H1 (cell line): ENCODE results near the gene TOR4A. TPM values are rescaled to one million over a fixed set of nuclear protein-coding genes. Genes with fewer than 3 reads are reported as not detected.

ENCODE experiments used
- CTCF ChIA-PET: fragments of 300-600 bp; sonication (Branson Sonifier 250); formaldehyde crosslinking; loops from one replicate; lab custom pipeline; 2021; ENCODE audit not compliant: partially characterized antibody; lab: Charles Lee
- POLR2A ChIA-PET: fragments of 300-600 bp; sonication (Branson Sonifier 250); formaldehyde crosslinking; loops from one replicate; lab custom pipeline; 2021; ENCODE audit warnings: inconsistent platforms; ENCODE audit not compliant: partially characterized antibody; lab: Charles Lee
- DNase-seq, 2 experiments: peaks; one replicate each; pipeline versions ENCODE4 v3.0.0 to v3.0.0-alpha.2; 2010 to 2022; ENCODE audit warnings: low spot score in 2 of 2, low read depth in 1 of 2, mixed read lengths in 1 of 2
- FAIRE-seq: peaks from 2 replicates; lab custom pipeline; 2011; peaks lifted over from hg19 to GRCh38; lab: Jason Lieb, UNC
- H2AFZ ChIP-seq: 2 replicates; pipeline ENCODE4 v1.8.1; 2012; ENCODE audit warnings: low read length, inconsistent platforms
- H2AK5ac ChIP-seq: 2 replicates; pipeline ENCODE4 v1.6.1; 2013; ENCODE audit warnings: low read depth, low read length
- H2BK120ac ChIP-seq: replicated peaks from 2 replicates; pipeline ENCODE3; 2013; ENCODE audit warnings: low read depth, low read length, inconsistent platforms
- H2BK12ac ChIP-seq: 2 replicates; pipeline ENCODE4 v1.6.1; 2013; ENCODE audit warnings: low read depth, low read length
- H2BK15ac ChIP-seq: 2 replicates; pipeline ENCODE4 v1.6.1; 2013; ENCODE audit warnings: low read length
- H2BK20ac ChIP-seq: 2 replicates; pipeline ENCODE4 v1.6.1; 2013; ENCODE audit warnings: low read length
- H2BK5ac ChIP-seq: 2 replicates; pipeline ENCODE4 v1.6.1; 2013; ENCODE audit warnings: low read depth, low read length
- H3K14ac ChIP-seq: 2 replicates; pipeline ENCODE4 v1.6.1; 2013; ENCODE audit warnings: inconsistent platforms; ENCODE audit not compliant: insufficient read length
- H3K18ac ChIP-seq: 2 replicates; pipeline ENCODE4 v1.6.1; 2013; ENCODE audit warnings: low read length; ENCODE audit errors: extremely low read depth
- H3K23ac ChIP-seq: 2 replicates; pipeline ENCODE4 v1.6.1; 2013; ENCODE audit warnings: inconsistent platforms; ENCODE audit not compliant: insufficient read length
- H3K23me2 ChIP-seq: 2 replicates; pipeline ENCODE4 v1.6.1; 2013; ENCODE audit warnings: low read depth, low read length
- H3K27ac ChIP-seq: 2 replicates; pipeline ENCODE4 v1.6.1; 2011; ENCODE audit warnings: low read depth, low read length, inconsistent platforms
- H3K27me3 ChIP-seq, 4 experiments: replicated peaks in 1 of 4; 1 replicate in 1 of 4; 2 replicates in 3 of 4; pipeline versions ENCODE4 v1.6.1 to v1.8.1; 2011 to 2013; ENCODE audit warnings: low read length in 3 of 4, mild to moderate bottlenecking in 3 of 4, inconsistent platforms in 2 of 4, mixed read lengths in 2 of 4, moderate library complexity in 1 of 4; ENCODE audit not compliant: control insufficient read depth in 3 of 4, insufficient read depth in 3 of 4; ENCODE audit errors: extremely low read depth in 1 of 4
- H3K36me3 ChIP-seq, 4 experiments: 2 replicates each; pipeline versions ENCODE4 v1.6.1 to v1.8.1; 2011 to 2013; ENCODE audit warnings: mild to moderate bottlenecking in 4 of 4, low read length in 3 of 4, moderate library complexity in 2 of 4, control low read depth in 1 of 4, inconsistent platforms in 1 of 4; ENCODE audit not compliant: insufficient read depth in 4 of 4, control insufficient read depth in 2 of 4
- H3K4ac ChIP-seq: replicated peaks from 2 replicates; pipeline ENCODE3; 2013; ENCODE audit warnings: low read length, low read depth, mixed read lengths, inconsistent platforms; ENCODE audit not compliant: insufficient read length
- H3K4me1 ChIP-seq, 4 experiments: replicated peaks in 1 of 4; 1 replicate in 1 of 4; 2 replicates in 3 of 4; pipeline versions ENCODE4 v1.6.1 to v1.8.1; 2011 to 2013; ENCODE audit warnings: low read length in 3 of 4, inconsistent platforms in 2 of 4, mixed read lengths in 1 of 4; ENCODE audit not compliant: insufficient read depth in 4 of 4, control insufficient read depth in 3 of 4
- H3K4me2 ChIP-seq, 2 experiments: 2 replicates each; pipeline versions ENCODE4 v1.6.1 to v1.8.1; 2011 to 2013; ENCODE audit warnings: low read depth in 2 of 2, low read length in 2 of 2, control low read depth in 1 of 2, inconsistent platforms in 1 of 2, mild to moderate bottlenecking in 1 of 2; ENCODE audit not compliant: insufficient read depth in 1 of 2
- H3K4me3 ChIP-seq, 4 experiments: fragments of 200-600, 300-600 bp in 1 of 4; sonication (generic), shearing (Covaris generic), sonication (Bioruptor Twin) in 1 of 4; 2 replicates each; pipeline versions ENCODE4 v1.5.1 to v1.8.1; 2011 to 2016; ENCODE audit warnings: low read length in 4 of 4, low read depth in 3 of 4, control low read depth in 2 of 4, inconsistent platforms in 2 of 4, mild to moderate bottlenecking in 2 of 4, mixed read lengths in 1 of 4, moderate library complexity in 1 of 4; ENCODE audit not compliant: insufficient read depth in 2 of 4; ENCODE audit errors: extremely low read depth in 1 of 4
- H3K56ac ChIP-seq: replicated peaks from 2 replicates; pipeline ENCODE3; 2013; ENCODE audit warnings: low read depth, mild to moderate bottlenecking, mixed read lengths, low read length, inconsistent platforms; ENCODE audit not compliant: insufficient read length
- H3K79me1 ChIP-seq: 2 replicates; pipeline ENCODE4 v1.6.1; 2013; ENCODE audit warnings: low read depth, low read length, control low read depth
- H3K79me2 ChIP-seq, 2 experiments: 2 replicates each; pipeline versions ENCODE4 v1.6.1 to v1.8.1; 2012 to 2013; ENCODE audit warnings: low read length in 2 of 2, mild to moderate bottlenecking in 2 of 2, inconsistent platforms in 1 of 2; ENCODE audit not compliant: insufficient read depth in 2 of 2, control insufficient read depth in 1 of 2
- H3K9ac ChIP-seq, 4 experiments: replicated peaks in 1 of 4; 1 replicate in 1 of 4; 2 replicates in 3 of 4; pipeline versions ENCODE4 v1.6.1 to v1.8.1; 2011 to 2013; ENCODE audit warnings: low read depth in 3 of 4, low read length in 3 of 4, control low read depth in 2 of 4, mild to moderate bottlenecking in 2 of 4, moderate library complexity in 2 of 4, inconsistent platforms in 1 of 4; ENCODE audit errors: extremely low read depth in 1 of 4
- H3K9me3 ChIP-seq, 2 experiments: 2 replicates each; pipeline versions ENCODE4 v1.6.1 to v1.8.1; 2012 to 2013; ENCODE audit warnings: mild to moderate bottlenecking in 2 of 2, moderate library complexity in 2 of 2, control low read depth in 1 of 2, inconsistent platforms in 1 of 2, low read depth in 1 of 2, low read length in 1 of 2, mixed read lengths in 1 of 2; ENCODE audit not compliant: insufficient read depth in 2 of 2
- H4K20me1 ChIP-seq, 2 experiments: replicated peaks in 1 of 2; 2 replicates each; pipeline versions ENCODE3 to v1.8.1; 2011 to 2013; ENCODE audit warnings: inconsistent platforms in 2 of 2, low read length in 2 of 2, mild to moderate bottlenecking in 1 of 2; ENCODE audit not compliant: insufficient read depth in 2 of 2, control insufficient read depth in 1 of 2
- H4K5ac ChIP-seq: 2 replicates; pipeline ENCODE4 v1.6.1; 2013; ENCODE audit warnings: low read length, low read depth, mixed read lengths, inconsistent platforms; ENCODE audit not compliant: insufficient read length
- H4K8ac ChIP-seq: 2 replicates; pipeline ENCODE4 v1.8.0; 2013; ENCODE audit warnings: mild to moderate bottlenecking, moderate library complexity, low read length, inconsistent platforms; ENCODE audit not compliant: insufficient read depth; ENCODE audit errors: extremely low read depth
- H4K91ac ChIP-seq: replicated peaks from 2 replicates; pipeline ENCODE3; 2013; ENCODE audit warnings: low read length, mixed read lengths, inconsistent platforms; ENCODE audit not compliant: insufficient read length
- SIRT6 ChIP-seq: IDR thresholded peaks from one replicate; pipeline ENCODE4 v1.7.1; 2012; ENCODE audit warnings: low read length, inconsistent platforms
- SP1 ChIP-seq: IDR thresholded peaks from 2 replicates; pipeline ENCODE4 v1.6.1; 2011; ENCODE audit warnings: low read depth, low read length
- WGBS, 2 experiments: shearing (Covaris generic) in 1 of 2; methylation state at CpG; one replicate each; pipeline versions ENCODE4 v1.1.6 to v1.1.7; 2013 to 2015; ENCODE audit warnings: low lambda C conversion rate in 2 of 2, mixed read lengths in 2 of 2, inconsistent platforms in 1 of 2, low coverage in 1 of 2, missing lambda C conversion rate in 1 of 2; ENCODE audit not compliant: insufficient replicate concordance in 2 of 2, insufficient coverage in 1 of 2, insufficient read length in 1 of 2; ENCODE audit errors: extremely low coverage in 1 of 2, missing lambda C conversion rate in 1 of 2; 5-methylcytosine and 5-hydroxymethylcytosine counted together
- polyA plus RNA-seq, 7 experiments: library from polyadenylated mRNA; depleted of rRNA in 3 of 7; stranded (reverse) in 5 of 7; unstranded in 2 of 7; fragments of >200 nt in 5 of 7; fragments of 200-250 nt in 2 of 7; gene quantifications; 1 replicate in 5 of 7; 2 replicates in 1 of 7; 4 replicates in 1 of 7; pipeline versions ENCODE4 v1.2.1 to v1.2.3, GENCODE V29; 2011 to 2013; ENCODE audit warnings: missing spikeins in 2 of 7, mixed read lengths in 2 of 7
- total RNA-seq: library from RNA; stranded (reverse); fragmentation: NEBNext Ultra II Directional; extraction: Animal tissue kit (Norgen Biotek cat#: 25700); gene quantifications from 2 replicates; pipeline ENCODE4 v1.2.1, GENCODE V29; 2021

The TOR4A gene
- total and polyA plus RNA-seq, 2 of the 8 experiments (the other 6 are each of a cell fraction or from before 2014, with no cell fraction given): 8.4 to 9.3 TPM

GRCh38 chr9:137319739-137320551, 42.4 kb downstream of the TOR4A start:
- Histone ChIP-seq H3K14ac (no peak overlapping the region), H2BK12ac (peak overlapping the region; percentile 77; the same call in 1 of the 2 replicates), H3K79me2 (no peaks in the 10 kb centered on the region), H4K91ac (peak overlapping the region; percentile 93), H3K27me3 (peaks cover 0 to 4% (median 0%) of the 10 kb centered on the region in 4 experiments; a peak in 2 of 7 replicates), H3K9ac (no peak overlapping the region), H2BK120ac (no peak overlapping the region), H2BK15ac (peak overlapping the region; percentile 46; the same call in 1 of the 2 replicates), H3K27ac (no peak overlapping the region), H3K56ac (peak overlapping the region; percentile 16), H3K23ac (no peak overlapping the region), H2AFZ (no peak overlapping the region), H2AK5ac (0 out of 2 replicates have a peak overlapping the region, but pooled peaks have one; percentile 7), H3K36me3 (no peaks in the 10 kb centered on the region), H3K4ac (peak overlapping the region; percentile 78), H3K4me1 (peaks cover 0 to 26% (median 9%) of the 10 kb centered on the region in 4 experiments; a peak in 6 of 7 replicates), H4K5ac (peak overlapping the region; percentile 15), H4K8ac (peak overlapping the region; percentile 92), H3K18ac (no peak overlapping the region; the same call in 1 of the 2 replicates), H2BK20ac (peak overlapping the region; percentile 72; the same call in 1 of the 2 replicates), H3K79me1 (no peaks in the 10 kb centered on the region), H3K9me3 (no peaks in the 10 kb centered on the region), H3K23me2 (no peaks in the 10 kb centered on the region; the same call in 1 of the 2 replicates), H4K20me1 (no peaks in the 10 kb centered on the region), H2BK5ac (peak overlapping the region; percentile 35; the same call in 1 of the 2 replicates), H3K4me2 (no peak overlapping the region), H3K4me3 (no peak overlapping the region)
- peak in 1 of 2 experiments; percentile 44 for DNase-seq
- ChIA-PET POLR2A (interaction anchor here (11.9 kb wide), 1 partner anchor 19 kb away, joined by 129 read pairs; the partner anchor contains the start of gene NRARP), CTCF (interaction anchor here (0.6 to 5.7 kb wide), 14 partner anchors 11 to 466 kb away, joined by 3 to 55 read pairs (median 4); partner anchors contain the start of gene NRARP)
- FAIRE-seq: no peak
- 89% methylated on average over 17 of the region's 22 CpGs; no CpG with 5 or more reads in 1 of the 2 experiments for WGBS, 2 experiments
- TF ChIP-seq SP1: no peak
- TF ChIP-seq SIRT6: no peak
